D721Med (cell line): ENCODE measurements around the gene SKAP1.
"Not testable (repeated sequence)": the region's sequence is repeated elsewhere in the genome, so short reads cannot be mapped to it uniquely, and the experiment has no call there.

Source experiments
- DNase-seq: peaks from one replicate; pipeline ENCODE4 v3.0.0; 2011; ENCODE audit warnings: low spot score; ENCODE audit not compliant: insufficient read length
- FAIRE-seq: peaks from 2 replicates; lab custom pipeline; 2011; peaks lifted over from hg19 to GRCh38; lab: Jason Lieb, UNC
- TF ChIP-seq, protein P1 (sequence below): IDR thresholded peaks from 2 replicates; pipeline ENCODE4 v1.5.1; 2012; ENCODE audit warnings: mild to moderate bottlenecking, control low read depth; ENCODE audit not compliant: insufficient read depth; ENCODE audit errors: missing control alignments

SKAP1 gene

DNA sequence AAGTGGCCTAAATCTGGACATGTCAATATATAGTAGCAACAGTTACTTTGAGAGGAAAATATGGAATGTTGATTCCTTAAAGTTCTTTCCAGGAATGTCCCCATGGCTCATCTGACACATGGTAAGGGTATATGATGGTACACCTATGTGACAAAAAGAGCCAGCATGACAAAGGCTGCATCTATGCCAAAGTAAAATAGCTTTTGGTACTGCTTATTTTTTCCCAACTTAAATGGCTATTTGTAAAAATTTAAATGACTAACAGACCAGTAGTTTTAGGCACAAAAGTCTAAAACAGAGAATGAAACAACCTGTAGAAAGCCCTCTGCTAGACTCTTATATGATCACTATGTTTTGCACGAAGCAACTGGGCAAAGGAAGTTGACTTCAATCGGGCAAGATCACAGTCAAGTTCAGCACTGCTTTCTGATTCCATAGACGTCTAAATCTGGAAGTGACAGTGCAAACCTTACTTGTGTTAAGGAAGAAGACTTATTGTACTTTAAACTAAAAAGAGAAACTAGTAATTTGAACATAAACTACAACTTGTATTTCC lies 135.1 kb downstream of the SKAP1 start:
- TF ChIP-seq, protein P1, sequence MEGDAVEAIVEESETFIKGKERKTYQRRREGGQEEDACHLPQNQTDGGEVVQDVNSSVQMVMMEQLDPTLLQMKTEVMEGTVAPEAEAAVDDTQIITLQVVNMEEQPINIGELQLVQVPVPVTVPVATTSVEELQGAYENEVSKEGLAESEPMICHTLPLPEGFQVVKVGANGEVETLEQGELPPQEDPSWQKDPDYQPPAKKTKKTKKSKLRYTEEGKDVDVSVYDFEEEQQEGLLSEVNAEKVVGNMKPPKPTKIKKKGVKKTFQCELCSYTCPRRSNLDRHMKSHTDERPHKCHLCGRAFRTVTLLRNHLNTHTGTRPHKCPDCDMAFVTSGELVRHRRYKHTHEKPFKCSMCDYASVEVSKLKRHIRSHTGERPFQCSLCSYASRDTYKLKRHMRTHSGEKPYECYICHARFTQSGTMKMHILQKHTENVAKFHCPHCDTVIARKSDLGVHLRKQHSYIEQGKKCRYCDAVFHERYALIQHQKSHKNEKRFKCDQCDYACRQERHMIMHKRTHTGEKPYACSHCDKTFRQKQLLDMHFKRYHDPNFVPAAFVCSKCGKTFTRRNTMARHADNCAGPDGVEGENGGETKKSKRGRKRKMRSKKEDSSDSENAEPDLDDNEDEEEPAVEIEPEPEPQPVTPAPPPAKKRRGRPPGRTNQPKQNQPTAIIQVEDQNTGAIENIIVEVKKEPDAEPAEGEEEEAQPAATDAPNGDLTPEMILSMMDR, result no peak
- FAIRE-seq, result no peak
- no peak for DNase-seq

DNA sequence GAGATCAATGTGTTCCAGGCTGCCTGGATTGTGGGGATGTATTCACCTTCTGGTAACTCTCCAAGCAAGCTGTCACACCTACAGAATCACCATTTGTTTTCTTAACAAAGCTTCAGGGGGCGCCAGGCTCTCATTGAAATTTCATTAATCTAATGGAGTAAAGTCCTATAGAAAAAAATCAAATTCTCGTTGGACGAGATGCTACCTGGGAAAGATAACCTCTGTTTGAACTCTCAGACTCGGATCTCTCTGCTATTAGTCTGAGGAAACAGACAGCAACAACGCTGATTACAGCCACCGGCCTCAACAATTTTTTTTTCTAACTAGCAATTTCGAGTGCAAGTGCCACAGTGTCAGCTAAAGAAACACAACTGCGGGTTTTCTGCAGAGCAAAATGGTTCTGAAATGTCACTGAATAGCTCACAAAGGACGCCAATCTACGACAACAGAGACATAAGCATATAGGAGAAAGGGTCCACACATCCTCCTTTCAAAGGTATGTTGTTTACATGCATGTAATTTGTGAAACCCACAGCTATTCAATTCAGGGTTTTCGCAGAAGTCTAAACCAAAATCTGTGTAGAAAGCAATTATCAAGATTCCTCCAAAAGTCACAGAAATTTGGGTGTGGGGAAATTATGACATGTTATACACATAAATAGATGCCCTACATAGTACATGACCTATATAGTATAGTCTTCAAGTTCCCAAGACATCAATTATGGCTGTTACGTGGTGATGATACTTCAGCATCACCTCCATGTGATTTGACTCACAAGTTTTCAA lies 135.8 kb downstream of the SKAP1 start:
- FAIRE-seq, result no peak
- TF ChIP-seq, protein P1, result no peak
- DNase-seq, result no peak

DNA sequence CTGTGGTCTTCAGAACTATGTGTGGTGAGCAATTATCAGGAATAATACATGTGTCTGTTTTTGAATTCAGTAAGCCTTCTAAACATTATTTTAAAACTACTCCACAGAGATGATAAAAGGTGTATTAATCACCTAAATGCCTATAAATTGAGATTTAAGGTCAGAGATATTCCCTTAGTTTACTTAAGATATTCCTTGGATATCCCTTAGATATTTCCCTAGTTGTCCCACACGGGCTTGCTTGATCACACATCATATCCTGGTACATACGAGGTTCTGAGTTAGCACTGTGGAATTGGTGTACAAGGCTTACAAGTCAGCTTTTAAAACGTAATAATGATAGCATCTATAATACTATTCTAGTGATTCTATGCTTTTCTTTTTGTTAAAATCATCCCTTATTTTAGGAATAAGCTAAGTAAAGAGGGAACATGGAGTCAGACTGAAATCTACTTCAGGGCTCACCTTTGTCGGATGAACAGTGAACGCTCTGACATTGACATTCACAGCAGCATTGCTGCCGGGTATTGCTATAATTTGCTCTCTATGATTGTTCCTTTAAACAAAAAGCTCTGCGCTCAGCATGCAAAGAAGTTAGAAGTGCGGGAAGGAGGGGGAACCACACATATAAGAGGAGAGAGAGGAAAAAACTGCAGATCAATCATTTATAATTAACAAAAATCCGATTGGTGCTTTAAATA lies 136.5 kb downstream of the SKAP1 start:
- DNase-seq (no peak), FAIRE-seq (no peak)
- TF ChIP-seq, protein P1, result no peak

DNA sequence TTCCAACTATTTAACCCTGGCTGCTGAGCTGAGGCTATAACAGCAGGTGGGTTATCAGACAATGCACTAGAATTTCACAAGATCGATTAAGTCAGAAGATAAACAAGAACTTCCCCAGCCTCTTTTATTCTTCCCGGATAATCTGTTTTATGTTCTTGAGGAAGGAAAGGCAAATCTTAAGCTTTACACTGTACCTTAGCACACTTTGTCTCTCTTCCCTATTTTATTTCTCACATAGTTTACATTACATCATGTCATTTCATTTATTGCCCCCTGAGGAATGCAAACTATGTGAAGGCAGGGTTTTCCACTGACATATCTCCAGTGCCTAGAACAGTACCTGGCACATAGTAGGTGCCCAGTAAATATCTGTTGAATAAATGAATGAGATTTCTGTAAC lies 139.6 kb downstream of the SKAP1 start:
- FAIRE-seq (no peak), DNase-seq (no peak)
- TF ChIP-seq, protein P1, result no peak

DNA sequence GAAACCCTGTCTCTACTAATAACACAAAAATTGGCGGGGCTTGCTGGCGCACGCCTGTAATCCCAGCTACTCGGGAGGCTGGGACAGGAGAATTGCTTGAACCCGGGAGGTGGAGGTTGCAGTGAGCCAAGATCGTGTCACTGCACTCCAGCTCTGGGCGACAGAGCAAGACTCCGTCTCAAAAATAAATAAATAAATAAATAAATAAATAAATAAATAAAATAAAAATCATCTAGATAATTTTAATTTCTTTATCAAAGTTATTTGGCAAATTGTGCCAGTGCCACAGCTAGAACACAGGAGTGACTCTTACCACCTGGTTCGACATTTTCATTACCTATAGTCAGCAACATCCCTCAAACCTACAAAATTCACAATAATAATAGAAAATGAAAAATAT lies 143.1 kb downstream of the SKAP1 start:
- not testable (repeated sequence) for FAIRE-seq, DNase-seq

DNA sequence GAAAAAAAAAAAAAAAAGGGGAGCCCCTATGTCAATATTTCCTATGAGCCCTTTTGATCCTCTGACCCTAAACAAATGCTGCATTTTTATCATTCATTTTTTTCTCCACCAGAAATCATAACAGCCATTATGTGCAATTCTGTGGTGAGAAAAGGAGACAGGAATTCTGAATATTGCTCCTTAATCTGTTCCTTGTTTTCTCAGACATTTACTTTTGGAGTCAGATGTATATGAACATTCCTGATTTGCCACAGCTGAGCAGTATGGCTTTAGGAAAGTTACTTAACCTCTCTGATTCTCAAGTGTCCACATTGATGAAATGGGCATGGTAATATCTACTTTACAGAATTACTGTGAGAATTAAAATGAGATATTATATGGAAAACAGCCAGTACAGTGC lies 144.4 kb downstream of the SKAP1 start:
- FAIRE-seq (no peak), DNase-seq (no peak)
- TF ChIP-seq, protein P1, result no peak

DNA sequence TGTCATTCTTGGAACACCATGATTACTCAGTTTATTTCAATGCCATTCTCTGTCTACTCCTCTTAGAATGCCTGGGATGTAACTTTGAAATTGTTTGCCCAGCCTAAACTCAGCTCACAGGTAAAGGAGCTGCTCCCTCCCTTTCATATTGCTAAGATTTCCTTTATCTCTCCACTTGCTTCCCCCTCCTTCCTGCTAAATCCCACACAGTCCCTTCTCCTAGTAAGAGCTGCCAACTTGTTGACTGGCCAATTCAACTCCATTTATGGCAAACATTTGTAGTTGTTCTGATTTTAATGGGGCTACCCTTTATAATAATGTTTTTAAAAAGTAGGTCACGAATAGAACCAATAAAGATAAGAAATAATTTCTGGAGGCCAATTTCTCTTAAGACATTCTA lies 146.1 kb downstream of the SKAP1 start:
- TF ChIP-seq, protein P1, result no peak
- no peak for FAIRE-seq
- no peak for DNase-seq
